H9 (cell line): Measurements from ENCODE around the gene MAP4K3. TPM values are rescaled to one million over a fixed set of nuclear protein-coding genes. Genes with fewer than 3 reads are reported as not detected.

Experiments
- DNase-seq: peaks from one replicate; pipeline ENCODE4 v3.0.0-alpha.2; 2017
- H2AFZ ChIP-seq: one replicate; pipeline ENCODE4 v1.6.1; 2013; ENCODE audit warnings: mild to moderate bottlenecking, low read length, control low read depth, moderate library complexity
- H2AK5ac ChIP-seq: 2 replicates; pipeline ENCODE4 v1.6.1; 2013; ENCODE audit warnings: low read length, control low read depth, mixed read lengths; ENCODE audit not compliant: insufficient read length
- H2BK120ac ChIP-seq: one replicate; pipeline ENCODE4 v1.6.1; 2013; ENCODE audit warnings: low read depth, mild to moderate bottlenecking, low read length, control low read depth, inconsistent platforms; ENCODE audit not compliant: poor library complexity, severe bottlenecking
- H2BK12ac ChIP-seq: 2 replicates; pipeline ENCODE4 v1.6.1; 2013; ENCODE audit warnings: low read length, control low read depth, mixed read lengths, low read depth; ENCODE audit not compliant: insufficient read length
- H2BK15ac ChIP-seq: 2 replicates; pipeline ENCODE4 v1.6.1; 2013; ENCODE audit warnings: low read depth, low read length, control low read depth
- H2BK20ac ChIP-seq: one replicate; pipeline ENCODE4 v1.6.1; 2013; ENCODE audit warnings: low read depth, mild to moderate bottlenecking, low read length, control low read depth, inconsistent platforms; ENCODE audit not compliant: poor library complexity, severe bottlenecking
- H2BK5ac ChIP-seq: 2 replicates; pipeline ENCODE4 v1.6.1; 2013; ENCODE audit warnings: low read length, control low read depth, mixed read lengths; ENCODE audit not compliant: insufficient read length
- H3K14ac ChIP-seq: 2 replicates; pipeline ENCODE4 v1.6.1; 2013; ENCODE audit warnings: low read length, control low read depth; ENCODE audit not compliant: insufficient read depth
- H3K18ac ChIP-seq: 2 replicates; pipeline ENCODE4 v1.6.1; 2013; ENCODE audit warnings: low read depth, mild to moderate bottlenecking, mixed read lengths, low read length, control low read depth; ENCODE audit not compliant: insufficient read length
- H3K23ac ChIP-seq: 2 replicates; pipeline ENCODE4 v1.6.1; 2013; ENCODE audit warnings: low read length, control low read depth, mixed read lengths, low read depth; ENCODE audit not compliant: insufficient read length
- H3K23me2 ChIP-seq: 2 replicates; pipeline ENCODE4 v1.6.1; 2013; ENCODE audit warnings: low read depth, mild to moderate bottlenecking, mixed read lengths, low read length, control low read depth; ENCODE audit not compliant: insufficient read length, poor library complexity, severe bottlenecking
- H3K27ac ChIP-seq: 2 replicates; pipeline ENCODE4 v1.5.1; 2013; ENCODE audit warnings: low read length, control low read depth, mixed read lengths, low read depth; ENCODE audit not compliant: insufficient read length
- H3K27me3 ChIP-seq: 2 replicates; pipeline ENCODE4 v1.6.1; 2013; ENCODE audit warnings: low read length, control low read depth, inconsistent platforms; ENCODE audit not compliant: insufficient read depth
- H3K4ac ChIP-seq: 2 replicates; pipeline ENCODE4 v1.6.1; 2013; ENCODE audit warnings: low read depth, mild to moderate bottlenecking, control low read depth, inconsistent platforms, low read length, moderate library complexity
- H3K4me1 ChIP-seq: 2 replicates; pipeline ENCODE4 v1.6.1; 2013; ENCODE audit warnings: low read length, control low read depth, inconsistent platforms; ENCODE audit not compliant: insufficient read depth
- H3K4me2 ChIP-seq: 2 replicates; pipeline ENCODE4 v1.6.1; 2013; ENCODE audit warnings: low read length, control low read depth, mixed read lengths; ENCODE audit not compliant: insufficient read length, insufficient read depth
- H3K56ac ChIP-seq: 2 replicates; pipeline ENCODE4 v1.6.1; 2013; ENCODE audit warnings: low read depth, mild to moderate bottlenecking, mixed read lengths, low read length, control low read depth; ENCODE audit not compliant: insufficient read length
- H3K79me1 ChIP-seq: 2 replicates; pipeline ENCODE4 v1.6.1; 2013; ENCODE audit warnings: low read depth, mild to moderate bottlenecking, moderate library complexity, low read length, control low read depth, inconsistent platforms; ENCODE audit not compliant: insufficient read depth, poor library complexity, severe bottlenecking
- H3K79me2 ChIP-seq: 2 replicates; pipeline ENCODE4 v1.6.1; 2013; ENCODE audit warnings: low read length, control low read depth, inconsistent platforms; ENCODE audit not compliant: insufficient read depth
- H3K9ac ChIP-seq: 2 replicates; pipeline ENCODE4 v1.6.1; 2013; ENCODE audit warnings: low read length, control low read depth, mixed read lengths; ENCODE audit not compliant: insufficient read length; ENCODE audit errors: extremely low read depth
- H3K9me3 ChIP-seq: one replicate; pipeline ENCODE4 v1.6.1; 2013; ENCODE audit warnings: low read depth, low read length, inconsistent platforms; ENCODE audit not compliant: control insufficient read depth
- H3T11ph ChIP-seq: one replicate; pipeline ENCODE4 v1.6.1; 2013; ENCODE audit warnings: mild to moderate bottlenecking, low read length, control low read depth, inconsistent platforms
- H4K20me1 ChIP-seq: one replicate; pipeline ENCODE4 v1.6.1; 2013; ENCODE audit not compliant: control insufficient read depth, insufficient read length, insufficient read depth
- H4K5ac ChIP-seq: 2 replicates; pipeline ENCODE4 v1.6.1; 2013; ENCODE audit warnings: low read depth, mild to moderate bottlenecking, mixed read lengths, low read length, control low read depth; ENCODE audit not compliant: insufficient read length
- H4K8ac ChIP-seq: replicated peaks from 2 replicates; pipeline ENCODE4 v1.6.1; 2013; ENCODE audit warnings: low read length, control low read depth, mixed read lengths, low read depth; ENCODE audit not compliant: insufficient read length
- H4K91ac ChIP-seq: 2 replicates; pipeline ENCODE4 v1.6.1; 2013; ENCODE audit warnings: low read depth, mild to moderate bottlenecking, moderate library complexity, mixed read lengths, low read length, control low read depth; ENCODE audit not compliant: insufficient read length
- H3K27ac Mint-ChIP-seq, 3 experiments: 2 replicates in 2 of 3; 3 replicates in 1 of 3; pipeline ENCODE4 v1.8.0; 2020 to 2021; ENCODE audit warnings: mixed read lengths in 3 of 3, mild to moderate bottlenecking in 1 of 3, moderate library complexity in 1 of 3
- H3K27me3 Mint-ChIP-seq: 2 replicates; pipeline ENCODE4 v1.8.0; 2021; ENCODE audit warnings: low read depth, mild to moderate bottlenecking, moderate library complexity, mixed read lengths
- H3K36me3 Mint-ChIP-seq, 3 experiments: 2 replicates in 2 of 3; 3 replicates in 1 of 3; pipeline ENCODE4 v1.8.0; 2020 to 2021; ENCODE audit warnings: low read depth in 3 of 3, mixed read lengths in 3 of 3; ENCODE audit not compliant: insufficient read depth in 1 of 3
- H3K4me1 Mint-ChIP-seq, 2 experiments: 2 replicates each; pipeline ENCODE4 v1.8.0; 2020; ENCODE audit warnings: mixed read lengths in 2 of 2
- H3K4me3 Mint-ChIP-seq, 2 experiments: 2 replicates in 1 of 2; 3 replicates in 1 of 2; pipeline ENCODE4 v1.8.0; 2020 to 2021; ENCODE audit warnings: mild to moderate bottlenecking in 2 of 2, mixed read lengths in 2 of 2, moderate library complexity in 1 of 2
- H3K9me3 Mint-ChIP-seq, 2 experiments: 2 replicates in 1 of 2; 3 replicates in 1 of 2; pipeline ENCODE4 v1.8.0; 2020; ENCODE audit warnings: mild to moderate bottlenecking in 2 of 2, mixed read lengths in 2 of 2, moderate library complexity in 1 of 2
- CTCF ChIP-seq: fragments of 200-600 bp; sonication (generic); conservative IDR thresholded peaks from 3 replicates; pipeline ENCODE4 v1.8.0; 2021; ENCODE audit warnings: antibody characterized with exemption, mild to moderate bottlenecking
- WGBS: extraction: QIAGEN DNeasy Blood & Tissue Kit; methylation state at CpG from one replicate; pipeline ENCODE4 v1.1.7; 2013; ENCODE audit warnings: missing lambda C conversion rate, low lambda C conversion rate, mixed read lengths; ENCODE audit not compliant: insufficient read length; ENCODE audit errors: extremely low coverage; 5-methylcytosine and 5-hydroxymethylcytosine counted together
- total RNA-seq: library from RNA; stranded (reverse); gene quantifications from 2 replicates; pipeline ENCODE4 v1.2.1, GENCODE V29; 2021

MAP4K3 gene
- total RNA-seq, 1 experiment from 2014 or later: 37.9 TPM

GRCh38 chr2:39215545-39215944, 221.5 kb downstream of the MAP4K3 start:
- H3K27me3 ChIP-seq: no peaks in the 10 kb centered on the region
- H3K4ac ChIP-seq: no peak overlapping the region
- no peak overlapping the region for H3K56ac ChIP-seq
- no peak overlapping the region for H4K5ac ChIP-seq
- Mint-ChIP-seq H3K4me3 (no peak overlapping the region), H3K27me3 (no peaks in the 10 kb centered on the region), H3K27ac (no peak overlapping the region), H3K4me1 (peaks cover 10 to 12% of the 10 kb centered on the region in 2 experiments), H3K36me3 (peaks cover 0 to 4% (median 2%) of the 10 kb centered on the region in 3 experiments; a peak in 1 of 7 replicates), H3K9me3 (peaks cover 0 to 5% of the 10 kb centered on the region in 2 experiments; a peak in 1 of 5 replicates)
- WGBS: no CpG with 5 or more reads among the region's 2 CpGs
- no peaks in the 10 kb centered on the region for H4K20me1 ChIP-seq
- H3T11ph ChIP-seq: no peak overlapping the region
- no peak overlapping the region for H3K9ac ChIP-seq
- no peak overlapping the region for H3K27ac ChIP-seq
- H4K91ac ChIP-seq: no peak overlapping the region
- no peak overlapping the region for H4K8ac ChIP-seq
- H2BK12ac ChIP-seq: no peak overlapping the region
- no peaks in the 10 kb centered on the region for H3K23me2 ChIP-seq
- no peak overlapping the region for H2BK15ac ChIP-seq
- H3K79me2 ChIP-seq: no peaks in the 10 kb centered on the region
- H3K23ac ChIP-seq: no peak overlapping the region
- peaks cover 2% of the 10 kb centered on the region; the same call in 1 of the 2 replicates for H3K4me1 ChIP-seq
- no peaks in the 10 kb centered on the region for H3K9me3 ChIP-seq
- no peak overlapping the region for H2BK20ac ChIP-seq
- H2BK120ac ChIP-seq: no peak overlapping the region
- H2AK5ac ChIP-seq: no peak overlapping the region
- no peak overlapping the region for H2AFZ ChIP-seq
- no peaks in the 10 kb centered on the region for H3K79me1 ChIP-seq
- H3K14ac ChIP-seq: no peak overlapping the region
- no peak overlapping the region for H2BK5ac ChIP-seq
- H3K4me2 ChIP-seq: no peak overlapping the region
- no peak overlapping the region for H3K18ac ChIP-seq
- no peak for TF ChIP-seq CTCF
- DNase-seq: no peak
